Activated gamma-delta T cell (primary cell): ENCODE measurements around the gene NUMA1.

Experiments used
- DNase-seq: peaks from one replicate; lab custom pipeline; 2025; lab: John Stamatoyannopoulos, UW

The NUMA1 gene

DNA sequence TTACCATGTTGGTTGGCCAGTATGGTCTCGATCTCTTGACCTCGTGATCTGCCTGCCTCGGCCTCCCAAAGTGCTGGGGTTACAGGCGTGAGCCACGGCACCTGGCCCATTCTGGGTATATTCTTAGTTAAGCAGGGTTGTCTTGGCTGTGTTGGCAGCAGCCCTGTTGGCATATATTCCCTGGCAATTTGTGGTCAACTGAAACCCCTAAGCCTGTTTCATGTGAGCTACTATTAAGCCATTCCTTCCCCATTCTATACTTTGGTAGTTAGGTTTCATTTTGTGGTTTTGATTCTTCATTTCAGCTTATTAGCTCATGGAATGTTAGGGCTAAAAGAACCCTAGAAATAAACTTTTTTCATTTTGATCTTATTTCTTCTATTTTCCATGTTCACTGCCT, 103.8 kb downstream of the NUMA1 start:
- no peak for DNase-seq

DNA sequence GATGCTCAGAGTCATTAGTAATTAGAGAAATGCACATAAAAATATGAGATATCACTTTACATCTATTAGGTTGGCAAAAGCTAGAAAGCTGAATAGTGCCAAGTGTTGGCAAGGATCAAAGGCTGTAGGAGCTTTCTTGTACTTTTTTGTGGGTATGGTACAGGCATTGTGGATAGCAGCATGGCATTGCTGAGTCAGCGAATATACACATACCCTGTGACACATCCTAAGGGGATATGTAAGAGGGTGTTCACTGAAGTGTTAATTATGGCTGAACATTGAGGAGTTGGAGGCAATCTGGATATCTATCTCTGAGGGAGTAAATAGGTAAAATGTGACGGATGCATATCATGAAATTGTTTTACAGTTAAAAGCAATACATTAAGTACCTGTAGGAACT, 108.7 kb downstream of the NUMA1 start:
- DNase-seq, result no peak

- no peak for DNase-seq
Measured at GRCh38 chr11:71964641-71965040, 115.7 kb downstream of the NUMA1 start.

- no peak for DNase-seq
Measured at GRCh38 chr11:71963468-71963867, 116.9 kb downstream of the NUMA1 start.

DNA sequence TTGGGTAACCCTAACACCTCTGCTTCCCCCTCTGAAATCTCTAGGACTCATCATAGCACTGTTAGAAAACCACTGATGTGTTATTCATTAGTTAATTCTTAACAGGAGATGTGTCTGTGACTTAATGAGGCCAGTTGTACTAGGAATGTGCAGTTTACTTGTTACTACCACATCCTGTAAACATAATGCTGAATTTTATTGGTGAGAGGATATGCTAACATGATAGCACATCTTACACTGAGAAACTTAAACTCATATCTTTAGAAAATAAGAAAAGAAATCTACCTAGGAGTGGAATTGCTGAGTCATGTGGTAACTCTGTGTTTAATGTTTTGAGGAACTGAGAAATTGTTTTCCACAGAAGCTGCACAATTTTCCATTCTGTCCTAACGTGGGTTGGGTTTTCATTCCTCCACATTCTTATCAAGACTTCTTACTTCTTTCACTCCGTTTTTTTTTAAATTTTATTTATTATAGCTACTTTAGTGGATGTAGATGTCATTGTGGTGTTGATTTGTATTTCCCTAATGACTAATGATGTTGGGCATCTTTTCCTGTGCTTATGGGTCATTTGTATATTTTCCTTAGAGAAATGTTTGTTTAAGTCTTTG, 117.8 kb downstream of the NUMA1 start:
- DNase-seq, result no peak

DNA sequence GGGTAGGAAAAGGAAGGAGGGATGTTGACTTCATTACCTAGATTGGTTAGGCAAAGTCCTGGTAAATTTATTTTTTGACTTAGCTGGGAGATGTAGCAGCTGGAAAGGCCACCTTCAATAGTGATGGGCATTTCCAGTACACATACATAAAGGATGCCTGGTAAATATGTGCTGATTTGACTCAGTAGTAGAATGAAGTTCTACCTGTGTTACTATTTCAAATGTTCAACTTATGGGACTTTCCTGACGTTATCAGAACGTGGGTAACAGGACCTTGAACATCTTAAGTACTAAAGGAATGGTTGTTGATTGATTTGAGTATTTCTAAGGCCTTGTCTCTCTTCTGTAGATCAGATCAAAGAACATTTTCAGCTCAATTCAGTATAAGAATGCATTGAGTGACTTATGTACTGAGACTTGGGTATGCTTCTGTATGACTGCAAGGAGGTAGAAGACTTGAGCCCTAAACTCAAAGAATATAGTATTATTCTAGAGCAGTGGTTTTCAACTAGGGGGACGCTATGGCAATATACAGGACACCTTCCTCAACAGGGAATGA, 124.4 kb downstream of the NUMA1 start:
- DNase-seq, result no peak
